H1 (cell line): ENCODE data around the gene CTNNA3. TPM values are rescaled to one million over a fixed set of nuclear protein-coding genes. Genes with fewer than 3 reads are reported as not detected.

ENCODE experiments used
- CTCF ChIA-PET: fragments of 300-600 bp; sonication (Branson Sonifier 250); formaldehyde crosslinking; loops from one replicate; lab custom pipeline; 2021; ENCODE audit not compliant: partially characterized antibody; lab: Charles Lee
- POLR2A ChIA-PET: fragments of 300-600 bp; sonication (Branson Sonifier 250); formaldehyde crosslinking; loops from one replicate; lab custom pipeline; 2021; ENCODE audit warnings: inconsistent platforms; ENCODE audit not compliant: partially characterized antibody; lab: Charles Lee
- DNase-seq, 2 experiments: peaks; one replicate each; pipeline versions ENCODE4 v3.0.0 to v3.0.0-alpha.2; 2010 to 2022; ENCODE audit warnings: low spot score in 2 of 2, low read depth in 1 of 2, mixed read lengths in 1 of 2
- FAIRE-seq: peaks from 2 replicates; lab custom pipeline; 2011; peaks lifted over from hg19 to GRCh38; lab: Jason Lieb, UNC
- H2AFZ ChIP-seq: 2 replicates; pipeline ENCODE4 v1.8.1; 2012; ENCODE audit warnings: low read length, inconsistent platforms
- H2AK5ac ChIP-seq: 2 replicates; pipeline ENCODE4 v1.6.1; 2013; ENCODE audit warnings: low read depth, low read length
- H2BK120ac ChIP-seq: replicated peaks from 2 replicates; pipeline ENCODE3; 2013; ENCODE audit warnings: low read depth, low read length, inconsistent platforms
- H2BK12ac ChIP-seq: 2 replicates; pipeline ENCODE4 v1.6.1; 2013; ENCODE audit warnings: low read depth, low read length
- H2BK15ac ChIP-seq: 2 replicates; pipeline ENCODE4 v1.6.1; 2013; ENCODE audit warnings: low read length
- H2BK20ac ChIP-seq: 2 replicates; pipeline ENCODE4 v1.6.1; 2013; ENCODE audit warnings: low read length
- H2BK5ac ChIP-seq: 2 replicates; pipeline ENCODE4 v1.6.1; 2013; ENCODE audit warnings: low read depth, low read length
- H3K14ac ChIP-seq: 2 replicates; pipeline ENCODE4 v1.6.1; 2013; ENCODE audit warnings: inconsistent platforms; ENCODE audit not compliant: insufficient read length
- H3K18ac ChIP-seq: 2 replicates; pipeline ENCODE4 v1.6.1; 2013; ENCODE audit warnings: low read length; ENCODE audit errors: extremely low read depth
- H3K23ac ChIP-seq: 2 replicates; pipeline ENCODE4 v1.6.1; 2013; ENCODE audit warnings: inconsistent platforms; ENCODE audit not compliant: insufficient read length
- H3K23me2 ChIP-seq: 2 replicates; pipeline ENCODE4 v1.6.1; 2013; ENCODE audit warnings: low read depth, low read length
- H3K27ac ChIP-seq: 2 replicates; pipeline ENCODE4 v1.6.1; 2011; ENCODE audit warnings: low read depth, low read length, inconsistent platforms
- H3K27me3 ChIP-seq, 4 experiments: replicated peaks in 1 of 4; 1 replicate in 1 of 4; 2 replicates in 3 of 4; pipeline versions ENCODE4 v1.6.1 to v1.8.1; 2011 to 2013; ENCODE audit warnings: low read length in 3 of 4, mild to moderate bottlenecking in 3 of 4, inconsistent platforms in 2 of 4, mixed read lengths in 2 of 4, moderate library complexity in 1 of 4; ENCODE audit not compliant: control insufficient read depth in 3 of 4, insufficient read depth in 3 of 4; ENCODE audit errors: extremely low read depth in 1 of 4
- H3K36me3 ChIP-seq, 4 experiments: 2 replicates each; pipeline versions ENCODE4 v1.6.1 to v1.8.1; 2011 to 2013; ENCODE audit warnings: mild to moderate bottlenecking in 4 of 4, low read length in 3 of 4, moderate library complexity in 2 of 4, control low read depth in 1 of 4, inconsistent platforms in 1 of 4; ENCODE audit not compliant: insufficient read depth in 4 of 4, control insufficient read depth in 2 of 4
- H3K4ac ChIP-seq: replicated peaks from 2 replicates; pipeline ENCODE3; 2013; ENCODE audit warnings: low read length, low read depth, mixed read lengths, inconsistent platforms; ENCODE audit not compliant: insufficient read length
- H3K4me1 ChIP-seq, 4 experiments: replicated peaks in 1 of 4; 1 replicate in 1 of 4; 2 replicates in 3 of 4; pipeline versions ENCODE4 v1.6.1 to v1.8.1; 2011 to 2013; ENCODE audit warnings: low read length in 3 of 4, inconsistent platforms in 2 of 4, mixed read lengths in 1 of 4; ENCODE audit not compliant: insufficient read depth in 4 of 4, control insufficient read depth in 3 of 4
- H3K4me2 ChIP-seq, 2 experiments: 2 replicates each; pipeline versions ENCODE4 v1.6.1 to v1.8.1; 2011 to 2013; ENCODE audit warnings: low read depth in 2 of 2, low read length in 2 of 2, control low read depth in 1 of 2, inconsistent platforms in 1 of 2, mild to moderate bottlenecking in 1 of 2; ENCODE audit not compliant: insufficient read depth in 1 of 2
- H3K4me3 ChIP-seq, 4 experiments: fragments of 200-600, 300-600 bp in 1 of 4; sonication (generic), shearing (Covaris generic), sonication (Bioruptor Twin) in 1 of 4; 2 replicates each; pipeline versions ENCODE4 v1.5.1 to v1.8.1; 2011 to 2016; ENCODE audit warnings: low read length in 4 of 4, low read depth in 3 of 4, control low read depth in 2 of 4, inconsistent platforms in 2 of 4, mild to moderate bottlenecking in 2 of 4, mixed read lengths in 1 of 4, moderate library complexity in 1 of 4; ENCODE audit not compliant: insufficient read depth in 2 of 4; ENCODE audit errors: extremely low read depth in 1 of 4
- H3K56ac ChIP-seq: replicated peaks from 2 replicates; pipeline ENCODE3; 2013; ENCODE audit warnings: low read depth, mild to moderate bottlenecking, mixed read lengths, low read length, inconsistent platforms; ENCODE audit not compliant: insufficient read length
- H3K79me1 ChIP-seq: 2 replicates; pipeline ENCODE4 v1.6.1; 2013; ENCODE audit warnings: low read depth, low read length, control low read depth
- H3K79me2 ChIP-seq, 2 experiments: 2 replicates each; pipeline versions ENCODE4 v1.6.1 to v1.8.1; 2012 to 2013; ENCODE audit warnings: low read length in 2 of 2, mild to moderate bottlenecking in 2 of 2, inconsistent platforms in 1 of 2; ENCODE audit not compliant: insufficient read depth in 2 of 2, control insufficient read depth in 1 of 2
- H3K9ac ChIP-seq, 4 experiments: replicated peaks in 1 of 4; 1 replicate in 1 of 4; 2 replicates in 3 of 4; pipeline versions ENCODE4 v1.6.1 to v1.8.1; 2011 to 2013; ENCODE audit warnings: low read depth in 3 of 4, low read length in 3 of 4, control low read depth in 2 of 4, mild to moderate bottlenecking in 2 of 4, moderate library complexity in 2 of 4, inconsistent platforms in 1 of 4; ENCODE audit errors: extremely low read depth in 1 of 4
- H3K9me3 ChIP-seq, 2 experiments: 2 replicates each; pipeline versions ENCODE4 v1.6.1 to v1.8.1; 2012 to 2013; ENCODE audit warnings: mild to moderate bottlenecking in 2 of 2, moderate library complexity in 2 of 2, control low read depth in 1 of 2, inconsistent platforms in 1 of 2, low read depth in 1 of 2, low read length in 1 of 2, mixed read lengths in 1 of 2; ENCODE audit not compliant: insufficient read depth in 2 of 2
- H4K20me1 ChIP-seq, 2 experiments: replicated peaks in 1 of 2; 2 replicates each; pipeline versions ENCODE3 to v1.8.1; 2011 to 2013; ENCODE audit warnings: inconsistent platforms in 2 of 2, low read length in 2 of 2, mild to moderate bottlenecking in 1 of 2; ENCODE audit not compliant: insufficient read depth in 2 of 2, control insufficient read depth in 1 of 2
- H4K5ac ChIP-seq: 2 replicates; pipeline ENCODE4 v1.6.1; 2013; ENCODE audit warnings: low read length, low read depth, mixed read lengths, inconsistent platforms; ENCODE audit not compliant: insufficient read length
- H4K8ac ChIP-seq: 2 replicates; pipeline ENCODE4 v1.8.0; 2013; ENCODE audit warnings: mild to moderate bottlenecking, moderate library complexity, low read length, inconsistent platforms; ENCODE audit not compliant: insufficient read depth; ENCODE audit errors: extremely low read depth
- H4K91ac ChIP-seq: replicated peaks from 2 replicates; pipeline ENCODE3; 2013; ENCODE audit warnings: low read length, mixed read lengths, inconsistent platforms; ENCODE audit not compliant: insufficient read length
- JUND ChIP-seq: IDR thresholded peaks from 2 replicates; pipeline ENCODE4 v1.6.1; 2011; ENCODE audit warnings: mild to moderate bottlenecking, improper control_type of control experiment, low read length
- YY1 ChIP-seq: IDR thresholded peaks from 2 replicates; pipeline ENCODE4 v1.6.1; 2011; ENCODE audit warnings: low read depth, mild to moderate bottlenecking, low read length
- WGBS, 2 experiments: shearing (Covaris generic) in 1 of 2; methylation state at CpG; one replicate each; pipeline versions ENCODE4 v1.1.6 to v1.1.7; 2013 to 2015; ENCODE audit warnings: low lambda C conversion rate in 2 of 2, mixed read lengths in 2 of 2, inconsistent platforms in 1 of 2, low coverage in 1 of 2, missing lambda C conversion rate in 1 of 2; ENCODE audit not compliant: insufficient replicate concordance in 2 of 2, insufficient coverage in 1 of 2, insufficient read length in 1 of 2; ENCODE audit errors: extremely low coverage in 1 of 2, missing lambda C conversion rate in 1 of 2; 5-methylcytosine and 5-hydroxymethylcytosine counted together
- polyA plus RNA-seq, 7 experiments: library from polyadenylated mRNA; depleted of rRNA in 3 of 7; stranded (reverse) in 5 of 7; unstranded in 2 of 7; fragments of >200 nt in 5 of 7; fragments of 200-250 nt in 2 of 7; gene quantifications; 1 replicate in 5 of 7; 2 replicates in 1 of 7; 4 replicates in 1 of 7; pipeline versions ENCODE4 v1.2.1 to v1.2.3, GENCODE V29; 2011 to 2013; ENCODE audit warnings: missing spikeins in 2 of 7, mixed read lengths in 2 of 7
- total RNA-seq: library from RNA; stranded (reverse); fragmentation: NEBNext Ultra II Directional; extraction: Animal tissue kit (Norgen Biotek cat#: 25700); gene quantifications from 2 replicates; pipeline ENCODE4 v1.2.1, GENCODE V29; 2021

CTNNA3 gene
- total and polyA plus RNA-seq, 2 of the 8 experiments (the other 6 are each of a cell fraction or from before 2014, with no cell fraction given) = 1.3 to 1.5 TPM

DNA sequence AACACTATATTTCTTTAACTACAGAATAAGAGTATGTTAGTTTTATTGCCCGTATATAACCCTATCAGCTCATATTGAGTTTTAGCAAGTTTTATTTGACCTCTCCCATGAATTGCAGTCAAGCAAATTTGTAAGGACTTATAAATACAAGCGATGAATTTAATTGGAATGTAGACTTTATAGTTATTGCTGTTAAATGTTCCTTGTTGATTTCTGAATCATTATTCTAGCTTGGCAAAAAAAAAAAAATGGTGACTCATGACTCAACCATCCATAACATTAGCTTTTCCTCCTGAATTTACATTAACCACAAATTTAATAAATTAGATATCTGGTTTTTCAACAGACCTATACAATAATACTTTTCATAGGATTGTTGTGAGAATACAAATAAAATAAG, 1104.1 kb downstream of the CTNNA3 start:
- no peaks in the 10 kb centered on the region for H3K23me2 ChIP-seq
- DNase-seq (no peak), FAIRE-seq (no peak)
- TF ChIP-seq JUND (0 out of 2 replicates have a peak, but pooled peaks have one; percentile 6), YY1 (no peak)
- CTCF ChIA-PET = no interaction called here
- POLR2A ChIA-PET = no interaction called here
- no peak overlapping the region for H2BK120ac ChIP-seq
- no peaks in the 10 kb centered on the region for H3K9me3 ChIP-seq
- no peak overlapping the region for H2BK15ac ChIP-seq
- no peaks in the 10 kb centered on the region for H4K20me1 ChIP-seq
- H3K4me1 ChIP-seq = no peaks in the 10 kb centered on the region
- no peak overlapping the region for H4K5ac ChIP-seq
- no peak overlapping the region for H3K4me3 ChIP-seq
- no peak overlapping the region for H3K9ac ChIP-seq
- no peak overlapping the region for H3K27ac ChIP-seq
- no peak overlapping the region for H2BK12ac ChIP-seq
- no peak overlapping the region for H4K91ac ChIP-seq
- no peak overlapping the region for H2BK5ac ChIP-seq
- H3K4ac ChIP-seq = no peak overlapping the region
- H3K79me2 ChIP-seq = no peaks in the 10 kb centered on the region
- no peak overlapping the region for H3K23ac ChIP-seq
- H2AK5ac ChIP-seq = no peak overlapping the region
- no peak overlapping the region for H3K18ac ChIP-seq
- H3K56ac ChIP-seq = no peak overlapping the region
- H3K4me2 ChIP-seq = no peak overlapping the region
- H3K79me1 ChIP-seq = no peaks in the 10 kb centered on the region
- no peak overlapping the region for H4K8ac ChIP-seq
- H2AFZ ChIP-seq = no peak overlapping the region
- no peaks in the 10 kb centered on the region for H3K27me3 ChIP-seq
- no peak overlapping the region for H3K14ac ChIP-seq
- 92% methylated on average over 2 of the region's 2 CpGs; no CpG with 5 or more reads in 1 of the 2 experiments for WGBS, 2 experiments
- no peaks in the 10 kb centered on the region for H3K36me3 ChIP-seq
- H2BK20ac ChIP-seq = no peak overlapping the region
